ENCODE results near the gene BIRC6.

BIRC6 gene

GRCh38 chr2:32559136-32559535 is 202.3 kb downstream of the BIRC6 start:
- Histone ChIP-seq H3K79me2 (ENCODE audit: control insufficient read depth, low read length) (0 out of 2 replicates have a peak, but pooled peaks cover 1% of the 10 kb centered on the region), H3K9me3 (ENCODE audit: control insufficient read depth, insufficient read depth, low read length) (peaks cover under 1% of the 10 kb centered on the region; the same call in 1 of the 2 replicates), H3K36me3 (ENCODE audit: control insufficient read depth, low read length) (peaks cover 43% of the 10 kb centered on the region), H3F3A (ENCODE audit: control insufficient read depth, insufficient read depth) (no peaks in the 10 kb centered on the region), H4K20me1 (ENCODE audit: control insufficient read depth, insufficient read depth, low read depth, low read length) (no peaks in the 10 kb centered on the region), H3K4me3 (ENCODE audit: low read length) (no peak overlapping the region), H3K27ac (ENCODE audit: low read depth, low read length) (no peak overlapping the region), H3K4me2 (ENCODE audit: low read length) (no peak overlapping the region), H3K27me3 (ENCODE audit: control insufficient read depth, low read length) (no peaks in the 10 kb centered on the region), H3K4me1 (ENCODE audit: control insufficient read depth, low read length) (peaks cover under 1% of the 10 kb centered on the region), H3K9me2 (replicated peaks; ENCODE audit: control insufficient read depth, low read length) (no peaks in the 10 kb centered on the region)
- TF ChIP-seq, protein P1, sequence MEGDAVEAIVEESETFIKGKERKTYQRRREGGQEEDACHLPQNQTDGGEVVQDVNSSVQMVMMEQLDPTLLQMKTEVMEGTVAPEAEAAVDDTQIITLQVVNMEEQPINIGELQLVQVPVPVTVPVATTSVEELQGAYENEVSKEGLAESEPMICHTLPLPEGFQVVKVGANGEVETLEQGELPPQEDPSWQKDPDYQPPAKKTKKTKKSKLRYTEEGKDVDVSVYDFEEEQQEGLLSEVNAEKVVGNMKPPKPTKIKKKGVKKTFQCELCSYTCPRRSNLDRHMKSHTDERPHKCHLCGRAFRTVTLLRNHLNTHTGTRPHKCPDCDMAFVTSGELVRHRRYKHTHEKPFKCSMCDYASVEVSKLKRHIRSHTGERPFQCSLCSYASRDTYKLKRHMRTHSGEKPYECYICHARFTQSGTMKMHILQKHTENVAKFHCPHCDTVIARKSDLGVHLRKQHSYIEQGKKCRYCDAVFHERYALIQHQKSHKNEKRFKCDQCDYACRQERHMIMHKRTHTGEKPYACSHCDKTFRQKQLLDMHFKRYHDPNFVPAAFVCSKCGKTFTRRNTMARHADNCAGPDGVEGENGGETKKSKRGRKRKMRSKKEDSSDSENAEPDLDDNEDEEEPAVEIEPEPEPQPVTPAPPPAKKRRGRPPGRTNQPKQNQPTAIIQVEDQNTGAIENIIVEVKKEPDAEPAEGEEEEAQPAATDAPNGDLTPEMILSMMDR (IDR thresholded peaks at IDR 0.05; ENCODE audit: low read depth, low read length, poor library complexity, severe bottlenecking) = no peak
- no peak for TF ChIP-seq EZH2phosphoT487 (IDR thresholded peaks at IDR 0.05; ENCODE audit: borderline replicate concordance, low read length)

GRCh38 chr2:32562906-32563305 is 206.1 kb downstream of the BIRC6 start:
- no peaks in the 10 kb centered on the region for H3F3A ChIP-seq (ENCODE audit: control insufficient read depth, insufficient read depth)
- H3K27ac ChIP-seq (ENCODE audit: low read depth, low read length) = no peak overlapping the region
- no peak overlapping the region for H3K4me3 ChIP-seq (ENCODE audit: low read length)
- H3K4me2 ChIP-seq (ENCODE audit: low read length) = no peak overlapping the region
- no peaks in the 10 kb centered on the region for H3K79me2 ChIP-seq (ENCODE audit: control insufficient read depth, low read length)
- no peak for TF ChIP-seq EZH2phosphoT487 (IDR thresholded peaks at IDR 0.05; ENCODE audit: borderline replicate concordance, low read length)
- TF ChIP-seq, protein P1 (IDR thresholded peaks at IDR 0.05; ENCODE audit: low read depth, low read length, poor library complexity, severe bottlenecking) = no peak
- peaks cover 17% of the 10 kb centered on the region; the same call in 1 of the 2 replicates for H3K9me3 ChIP-seq (ENCODE audit: control insufficient read depth, insufficient read depth, low read length)
- H3K36me3 ChIP-seq (ENCODE audit: control insufficient read depth, low read length) = peaks cover 53% of the 10 kb centered on the region
- no peaks in the 10 kb centered on the region for H3K4me1 ChIP-seq (ENCODE audit: control insufficient read depth, low read length)
- H3K27me3 ChIP-seq (ENCODE audit: control insufficient read depth, low read length) = no peaks in the 10 kb centered on the region
- no peaks in the 10 kb centered on the region for H3K9me2 ChIP-seq (replicated peaks; ENCODE audit: control insufficient read depth, low read length)
- no peaks in the 10 kb centered on the region for H4K20me1 ChIP-seq (ENCODE audit: control insufficient read depth, insufficient read depth, low read depth, low read length)

GRCh38 chr2:32564417-32565035 is 207.7 kb downstream of the BIRC6 start:
- no peaks in the 10 kb centered on the region for H4K20me1 ChIP-seq (ENCODE audit: control insufficient read depth, insufficient read depth, low read depth, low read length)
- H3K9me2 ChIP-seq (replicated peaks; ENCODE audit: control insufficient read depth, low read length) = no peaks in the 10 kb centered on the region
- H3K36me3 ChIP-seq (ENCODE audit: control insufficient read depth, low read length) = peaks cover 41% of the 10 kb centered on the region
- no peaks in the 10 kb centered on the region for H3K4me1 ChIP-seq (ENCODE audit: control insufficient read depth, low read length)
- no peak overlapping the region for H3K27ac ChIP-seq (ENCODE audit: low read depth, low read length)
- TF ChIP-seq, protein P1 (IDR thresholded peaks at IDR 0.05; ENCODE audit: low read depth, low read length, poor library complexity, severe bottlenecking) = no peak
- no peaks in the 10 kb centered on the region for H3K27me3 ChIP-seq (ENCODE audit: control insufficient read depth, low read length)
- H3K4me3 ChIP-seq (ENCODE audit: low read length) = no peak overlapping the region
- peaks cover 17% of the 10 kb centered on the region; the same call in 1 of the 2 replicates for H3K9me3 ChIP-seq (ENCODE audit: control insufficient read depth, insufficient read depth, low read length)
- H3K4me2 ChIP-seq (ENCODE audit: low read length) = no peak overlapping the region
- H3F3A ChIP-seq (ENCODE audit: control insufficient read depth, insufficient read depth) = no peaks in the 10 kb centered on the region
- no peaks in the 10 kb centered on the region for H3K79me2 ChIP-seq (ENCODE audit: control insufficient read depth, low read length)
